Mesenchymal stem cell (in vitro differentiated cells and primary cell): ENCODE data around the gene AGAP1.

Experiments
- DNase-seq: peaks from one replicate; pipeline ENCODE4 v3.0.0-alpha.2; 2013
- H2AFZ ChIP-seq: one replicate; pipeline ENCODE4 v1.6.1; 2013; ENCODE audit warnings: low read depth, mild to moderate bottlenecking, control low read depth, inconsistent platforms, low read length, moderate library complexity
- H2AK5ac ChIP-seq: 2 replicates; pipeline ENCODE4 v1.6.1; 2013; ENCODE audit warnings: low read length, moderate library complexity, mild to moderate bottlenecking, inconsistent platforms; ENCODE audit not compliant: severe bottlenecking
- H2BK120ac ChIP-seq: one replicate; pipeline ENCODE4 v1.6.1; 2013; ENCODE audit warnings: low read depth, mild to moderate bottlenecking, inconsistent platforms, low read length, moderate library complexity
- H2BK12ac ChIP-seq, 2 experiments: one replicate each; pipeline ENCODE4 v1.6.1; 2013; ENCODE audit warnings: inconsistent platforms in 2 of 2, low read length in 2 of 2, mild to moderate bottlenecking in 2 of 2, moderate library complexity in 2 of 2, control low read depth in 1 of 2
- H2BK15ac ChIP-seq: one replicate; pipeline ENCODE4 v1.6.1; 2013; ENCODE audit warnings: mild to moderate bottlenecking, low read depth, inconsistent platforms; ENCODE audit not compliant: poor library complexity, severe bottlenecking
- H2BK5ac ChIP-seq: 2 replicates; pipeline ENCODE4 v1.6.1; 2013; ENCODE audit warnings: low read depth, mild to moderate bottlenecking, low read length, control low read depth, inconsistent platforms; ENCODE audit not compliant: poor library complexity, severe bottlenecking
- H3K14ac ChIP-seq, 2 experiments: one replicate each; pipeline ENCODE4 v1.6.1; 2013; ENCODE audit warnings: inconsistent platforms in 2 of 2, low read length in 2 of 2, control low read depth in 1 of 2, mild to moderate bottlenecking in 1 of 2, moderate library complexity in 1 of 2
- H3K18ac ChIP-seq, 2 experiments: one replicate each; pipeline ENCODE4 v1.6.1; 2013; ENCODE audit warnings: inconsistent platforms in 2 of 2, low read length in 2 of 2, control low read depth in 1 of 2, low read depth in 1 of 2, mild to moderate bottlenecking in 1 of 2
- H3K23ac ChIP-seq, 2 experiments: one replicate each; pipeline ENCODE4 v1.6.1; 2013; ENCODE audit warnings: inconsistent platforms in 2 of 2, low read length in 2 of 2, mild to moderate bottlenecking in 2 of 2, moderate library complexity in 2 of 2, control low read depth in 1 of 2
- H3K27ac ChIP-seq: 2 replicates; pipeline ENCODE4 v1.5.1; 2013; ENCODE audit warnings: mild to moderate bottlenecking, moderate library complexity, low read length, control low read depth, inconsistent platforms; ENCODE audit not compliant: poor library complexity, severe bottlenecking
- H3K27me3 ChIP-seq, 2 experiments: 2 replicates each; pipeline versions ENCODE4 v1.6.1 to v1.7.0; 2013; ENCODE audit warnings: low read length in 2 of 2, mild to moderate bottlenecking in 2 of 2, moderate library complexity in 2 of 2, control low read depth in 1 of 2, inconsistent platforms in 1 of 2; ENCODE audit not compliant: control insufficient read depth in 1 of 2, insufficient read depth in 1 of 2
- H3K36me3 ChIP-seq, 2 experiments: 2 replicates each; pipeline versions ENCODE4 v1.6.1 to v1.7.0; 2013; ENCODE audit warnings: low read length in 2 of 2, control low read depth in 1 of 2, inconsistent platforms in 1 of 2, low read depth in 1 of 2, mild to moderate bottlenecking in 1 of 2; ENCODE audit not compliant: insufficient read depth in 2 of 2, control insufficient read depth in 1 of 2
- H3K4ac ChIP-seq, 2 experiments: one replicate each; pipeline ENCODE4 v1.6.1; 2013; ENCODE audit warnings: inconsistent platforms in 2 of 2, low read length in 2 of 2, mild to moderate bottlenecking in 2 of 2, moderate library complexity in 2 of 2, control low read depth in 1 of 2, low read depth in 1 of 2
- H3K4me1 ChIP-seq: 2 replicates; pipeline ENCODE4 v1.6.1; 2013; ENCODE audit warnings: low read depth, low read length, control low read depth; ENCODE audit not compliant: control insufficient read depth, insufficient read depth
- H3K4me2 ChIP-seq: 2 replicates; pipeline ENCODE4 v1.6.1; 2013; ENCODE audit warnings: low read length, mild to moderate bottlenecking, inconsistent platforms; ENCODE audit not compliant: poor library complexity, severe bottlenecking
- H3K4me3 ChIP-seq, 2 experiments: 2 replicates each; pipeline versions ENCODE4 v1.5.1 to v1.7.0; 2013; ENCODE audit warnings: low read length in 2 of 2, mild to moderate bottlenecking in 2 of 2, control low read depth in 1 of 2, low read depth in 1 of 2; ENCODE audit not compliant: insufficient read depth in 1 of 2
- H3K79me1 ChIP-seq: replicated peaks from 2 replicates; pipeline ENCODE4 v1.6.1; 2013; ENCODE audit warnings: mild to moderate bottlenecking, control low read depth, low read length, inconsistent platforms; ENCODE audit not compliant: poor library complexity, severe bottlenecking
- H3K9ac ChIP-seq: 2 replicates; pipeline ENCODE4 v1.7.0; 2013; ENCODE audit warnings: mild to moderate bottlenecking, low read length, moderate library complexity
- H3K9me3 ChIP-seq: 2 replicates; pipeline ENCODE4 v1.7.0; 2013; ENCODE audit warnings: mild to moderate bottlenecking, low read length; ENCODE audit not compliant: control insufficient read depth
- H4K8ac ChIP-seq: one replicate; pipeline ENCODE4 v1.6.1; 2013; ENCODE audit warnings: inconsistent platforms, mild to moderate bottlenecking, low read length, moderate library complexity
- H4K91ac ChIP-seq: one replicate; pipeline ENCODE4 v1.6.1; 2013; ENCODE audit warnings: mild to moderate bottlenecking, low read length, inconsistent platforms
- WGBS: methylation state at CpG from one replicate; pipeline ENCODE4 v1.1.7; 2013; ENCODE audit warnings: mixed read lengths; 5-methylcytosine and 5-hydroxymethylcytosine counted together

The AGAP1 gene

DNA sequence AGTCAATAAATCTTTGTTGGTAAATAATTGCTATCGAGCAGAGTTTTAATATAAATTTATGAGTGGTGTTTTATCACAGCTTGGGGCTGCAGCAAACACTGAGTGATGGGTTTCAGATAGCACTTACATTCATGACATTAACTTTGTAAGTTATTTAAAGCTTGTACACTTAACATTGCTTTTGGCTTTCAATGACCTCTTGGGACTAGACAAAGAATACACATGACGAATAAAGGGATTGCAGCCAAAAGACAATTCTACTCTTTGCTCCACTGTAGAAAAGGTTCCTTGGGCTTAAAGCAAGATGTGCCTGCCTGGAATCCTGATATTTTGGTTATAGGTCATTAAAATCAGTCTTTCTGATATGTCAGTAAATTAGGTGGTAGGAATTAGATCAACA lies 374.8 kb downstream of the AGAP1 start:
- H3K23ac ChIP-seq: no peak overlapping the region

DNA sequence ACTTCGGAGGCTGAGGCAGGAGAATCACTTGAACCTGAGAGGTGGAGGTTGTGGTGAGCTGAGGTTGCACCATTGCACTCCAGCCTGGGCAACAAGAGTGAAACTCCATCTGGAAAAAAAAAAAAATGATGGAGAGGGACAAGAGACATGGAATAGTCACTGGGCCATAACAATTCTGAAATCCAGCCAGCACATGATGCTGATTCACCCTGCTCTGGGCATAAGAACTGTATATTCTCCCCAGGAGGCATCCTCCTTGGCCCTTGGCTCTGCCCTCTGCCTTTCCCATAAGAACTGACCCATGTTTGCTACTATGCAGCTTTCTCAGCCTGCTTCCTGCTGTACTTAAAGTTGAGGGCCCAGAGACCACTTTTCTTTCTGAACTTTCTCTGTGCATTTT lies 376.7 kb downstream of the AGAP1 start:
- no peak overlapping the region for H2AK5ac ChIP-seq
- no peak for DNase-seq
- no peak overlapping the region for H4K8ac ChIP-seq
- no peak overlapping the region for H2BK5ac ChIP-seq
- peaks cover 6% of the 10 kb centered on the region for H3K4me1 ChIP-seq
- no peak overlapping the region for H3K14ac ChIP-seq
- no peak overlapping the region for H3K27ac ChIP-seq
- no peak overlapping the region for H2BK120ac ChIP-seq
- H3K4me2 ChIP-seq: no peak overlapping the region
- H3K4ac ChIP-seq: no peak overlapping the region
- H3K4me3 ChIP-seq: no peak overlapping the region
- H3K18ac ChIP-seq: no peak overlapping the region
- H2AFZ ChIP-seq: no peak overlapping the region
- peaks cover 6% of the 10 kb centered on the region for H3K9me3 ChIP-seq
- H3K23ac ChIP-seq: no peak overlapping the region
- no peaks in the 10 kb centered on the region for H3K27me3 ChIP-seq
- H3K9ac ChIP-seq: no peak overlapping the region
- peaks cover 0 to 2% of the 10 kb centered on the region in 2 experiments for H3K36me3 ChIP-seq
- no peak overlapping the region for H4K91ac ChIP-seq
- no peak overlapping the region for H2BK12ac ChIP-seq
- peaks cover 19% of the 10 kb centered on the region for H3K79me1 ChIP-seq
- no peak overlapping the region for H2BK15ac ChIP-seq
- WGBS: 89% methylated on average over 1 of the region's 1 CpG

More for the DNA sequence above, 374.8 kb downstream of the AGAP1 start:
- Histone ChIP-seq H3K27me3 (no peaks in the 10 kb centered on the region), H3K4ac (no peak overlapping the region), H3K9me3 (peaks cover 6% of the 10 kb centered on the region), H2AFZ (no peak overlapping the region), H4K8ac (no peak overlapping the region), H2BK15ac (no peak overlapping the region), H3K4me2 (no peak overlapping the region), H2AK5ac (no peak overlapping the region), H3K4me1 (peaks cover 6% of the 10 kb centered on the region), H2BK12ac (no peak overlapping the region), H3K79me1 (peaks cover 21% of the 10 kb centered on the region), H3K4me3 (peak overlapping the region in 1 of 2 experiments; percentile 0), H2BK5ac (no peak overlapping the region), H2BK120ac (no peak overlapping the region), H3K27ac (no peak overlapping the region), H3K18ac (no peak overlapping the region), H3K14ac (no peak overlapping the region), H3K36me3 (peaks cover 0 to 5% of the 10 kb centered on the region in 2 experiments), H4K91ac (no peak overlapping the region), H3K9ac (no peak overlapping the region)
- no peak for DNase-seq
- WGBS: no CpG with 5 or more reads among the region's 2 CpGs

DNA sequence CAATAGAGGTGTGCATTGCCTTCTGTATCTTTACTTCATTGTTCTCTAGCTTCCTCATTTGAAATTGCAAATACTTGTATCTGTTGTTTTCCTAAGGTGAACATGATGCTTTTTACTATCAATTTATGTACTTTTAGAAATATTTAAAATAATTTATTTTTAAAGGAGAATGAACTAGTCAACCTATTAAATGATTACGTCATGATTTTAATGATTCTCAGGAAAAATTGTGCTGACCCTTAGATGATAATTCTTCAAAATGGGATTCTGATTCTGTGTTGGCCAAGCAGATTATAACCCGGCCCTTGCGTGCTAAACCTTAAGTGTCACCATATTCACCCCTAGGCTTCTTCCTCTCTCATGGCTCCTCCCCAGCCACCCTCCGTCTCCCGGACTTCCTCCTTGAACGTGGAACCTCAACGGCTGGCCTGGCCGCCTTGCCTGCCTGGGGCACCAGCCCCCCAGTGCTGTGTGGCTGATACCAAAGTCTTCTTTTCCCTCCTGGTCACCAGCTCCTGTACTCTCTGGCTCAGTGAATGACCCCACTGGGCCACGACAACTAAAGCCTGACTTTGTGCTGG lies 382.3 kb downstream of the AGAP1 start:
- H3K4ac ChIP-seq: no peak overlapping the region
- no peak overlapping the region for H4K8ac ChIP-seq
- peaks cover 15% of the 10 kb centered on the region for H3K79me1 ChIP-seq
- peak overlapping the region in 1 of 2 experiments; percentile 11 for H3K18ac ChIP-seq
- no peaks in the 10 kb centered on the region for H3K36me3 ChIP-seq
- peak overlapping the region in 1 of 2 experiments; percentile 11 for H3K23ac ChIP-seq
- H2BK5ac ChIP-seq: no peak overlapping the region
- no peak overlapping the region for H3K27ac ChIP-seq
- no peaks in the 10 kb centered on the region for H3K4me1 ChIP-seq
- H2BK12ac ChIP-seq: no peak overlapping the region
- no peak overlapping the region for H2AK5ac ChIP-seq
- H3K27me3 ChIP-seq: no peaks in the 10 kb centered on the region
- no peaks in the 10 kb centered on the region for H3K9me3 ChIP-seq
- no peak overlapping the region for H3K14ac ChIP-seq
- 97% methylated on average over 8 of the region's 9 CpGs for WGBS
- no peak overlapping the region for H2BK15ac ChIP-seq
- H4K91ac ChIP-seq: no peak overlapping the region
- no peak overlapping the region for H2AFZ ChIP-seq
- no peak overlapping the region for H2BK120ac ChIP-seq
- H3K4me3 ChIP-seq: no peak overlapping the region
- H3K9ac ChIP-seq: no peak overlapping the region
- no peak overlapping the region for H3K4me2 ChIP-seq
- no peak for DNase-seq

DNA sequence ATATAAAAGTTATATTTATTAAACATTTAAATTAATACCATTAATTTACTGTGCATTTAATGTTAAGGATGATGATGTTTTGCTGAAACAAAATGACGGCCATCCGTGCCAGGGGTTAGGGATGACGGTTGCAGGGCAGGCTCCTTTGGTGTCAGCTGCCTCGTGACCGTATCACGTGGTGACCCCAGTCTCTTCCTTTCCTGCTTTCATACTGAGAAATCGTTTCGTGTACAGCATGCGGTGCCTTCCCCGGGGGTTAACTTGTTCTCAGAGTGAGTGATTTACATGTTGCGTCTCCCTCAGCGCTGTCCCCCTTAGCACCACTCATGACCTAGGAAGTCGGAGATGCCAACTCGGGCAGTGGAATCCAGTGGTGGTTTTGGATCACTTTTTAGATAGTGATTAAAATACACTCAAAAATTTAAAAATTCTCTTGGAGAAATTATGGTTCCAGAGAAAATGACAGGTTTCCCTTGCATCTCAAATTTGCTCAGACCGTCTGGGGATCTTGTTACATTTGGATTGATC lies 383.5 kb downstream of the AGAP1 start:
- Histone ChIP-seq H3K36me3 (no peaks in the 10 kb centered on the region), H4K8ac (no peak overlapping the region), H3K27me3 (no peaks in the 10 kb centered on the region), H2BK5ac (no peak overlapping the region), H3K4me3 (no peak overlapping the region), H4K91ac (no peak overlapping the region), H2AFZ (no peak overlapping the region), H3K4me1 (no peaks in the 10 kb centered on the region), H3K14ac (no peak overlapping the region), H3K27ac (no peak overlapping the region), H3K18ac (no peak overlapping the region), H3K9me3 (no peaks in the 10 kb centered on the region), H3K79me1 (peaks cover 14% of the 10 kb centered on the region), H2BK12ac (no peak overlapping the region), H3K9ac (no peak overlapping the region), H3K4ac (no peak overlapping the region), H2BK120ac (no peak overlapping the region), H2AK5ac (no peak overlapping the region), H3K4me2 (no peak overlapping the region), H2BK15ac (no peak overlapping the region), H3K23ac (no peak overlapping the region)
- 94% methylated on average over 13 of the region's 15 CpGs for WGBS
- no peak for DNase-seq
